ENCODE measurements around the gene TSEN2.

DNA sequence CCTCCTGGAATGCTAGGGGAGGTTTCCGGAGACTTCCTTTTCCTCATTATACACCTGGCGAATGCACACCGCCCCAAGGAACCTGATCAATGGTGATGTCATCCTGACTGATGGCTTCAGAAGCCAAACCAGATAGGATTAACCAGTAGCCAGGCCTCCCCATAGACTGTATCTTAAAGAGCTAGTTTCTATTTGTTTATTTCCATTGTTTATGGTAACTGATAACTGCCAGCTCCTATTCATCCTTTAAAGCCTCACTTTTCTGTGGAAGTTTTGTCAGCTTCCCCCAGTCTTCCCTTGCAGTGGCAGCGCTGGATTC is 61.2 kb downstream of the TSEN2 start, which contains the start of gene MKRN2OS:
- TF ChIP-seq, protein P1, sequence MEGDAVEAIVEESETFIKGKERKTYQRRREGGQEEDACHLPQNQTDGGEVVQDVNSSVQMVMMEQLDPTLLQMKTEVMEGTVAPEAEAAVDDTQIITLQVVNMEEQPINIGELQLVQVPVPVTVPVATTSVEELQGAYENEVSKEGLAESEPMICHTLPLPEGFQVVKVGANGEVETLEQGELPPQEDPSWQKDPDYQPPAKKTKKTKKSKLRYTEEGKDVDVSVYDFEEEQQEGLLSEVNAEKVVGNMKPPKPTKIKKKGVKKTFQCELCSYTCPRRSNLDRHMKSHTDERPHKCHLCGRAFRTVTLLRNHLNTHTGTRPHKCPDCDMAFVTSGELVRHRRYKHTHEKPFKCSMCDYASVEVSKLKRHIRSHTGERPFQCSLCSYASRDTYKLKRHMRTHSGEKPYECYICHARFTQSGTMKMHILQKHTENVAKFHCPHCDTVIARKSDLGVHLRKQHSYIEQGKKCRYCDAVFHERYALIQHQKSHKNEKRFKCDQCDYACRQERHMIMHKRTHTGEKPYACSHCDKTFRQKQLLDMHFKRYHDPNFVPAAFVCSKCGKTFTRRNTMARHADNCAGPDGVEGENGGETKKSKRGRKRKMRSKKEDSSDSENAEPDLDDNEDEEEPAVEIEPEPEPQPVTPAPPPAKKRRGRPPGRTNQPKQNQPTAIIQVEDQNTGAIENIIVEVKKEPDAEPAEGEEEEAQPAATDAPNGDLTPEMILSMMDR (IDR thresholded peaks at IDR 0.05) = no peak
- TF ChIP-seq POLR2A (IDR thresholded peaks at IDR 0.05) (no peak), EP300 (IDR thresholded peaks at IDR 0.05) (no peak)
